ENCODE results near the gene ABLIM2.

- no peak for TF ChIP-seq CTCF (conservative IDR thresholded peaks at IDR 0.05; ENCODE audit: low read length)
- TF ChIP-seq EZH2phosphoT487 (IDR thresholded peaks at IDR 0.05; ENCODE audit: borderline replicate concordance, low read depth, low read length): no peak
Observed at GRCh38 chr4:8002525-8003309, 155.9 kb downstream of the ABLIM2 start.
